Heart left ventricle (tissue), 13 donors: Measurements from ENCODE around the gene TOPORS.

Experiments used
- POLR2A ChIP-seq, 2 donors: fragments of 450-650 bp; IDR thresholded peaks; one replicate each; pipeline ENCODE4 v1.6.1; 2017; ENCODE audit warnings: antibody characterized with exemption in 2 of 2, mild to moderate bottlenecking in 2 of 2, moderate library complexity in 2 of 2
- TF ChIP-seq, protein P1 (sequence below), 12 donors: fragments of 200-600 bp; sonication (generic) in 4 of 12; IDR thresholded peaks; one replicate each; pipeline versions ENCODE4 v1.5.0 to v1.8.0; 2018 to 2022; ENCODE audit warnings: antibody characterized with exemption in 12 of 12, mild to moderate bottlenecking in 5 of 12
- donor health status: ischemic (EF 13 %, LVEDD 7.1; RV severe dilation, severe dysfunction).
- donor health status: DM: no; HTN: yes; CAD: no.
- donor health status: DM: no; HTN: no; CAD: no.
- donor health status: ischemic (EF 25% LVEDD 6.9; RV normal size, moderate dysfunction).
- donor health status: ischemic (EF 25% LVEDD 5.7; RV mildly dilated, moderate dysfunction).
- donor health status: ischemic (EF 35%, LVEDD 5.7; RV mildly dilated, moderate dysfunction).
- donor health status: nonischemic (EF 11% LVEDD 7.7; RV severe dilation, severe dysfunction).
- donor health status: DM: yes; HTN: yes; CAD: no.
- donor health status: PGD.
- donor health status: ischemic (EF 29% LVEDD 5.4; RV normal size, mild dysfunction).
- donor health status: nonischemic (EF 23%, LVEDD 6.1; RV moderate dilation, normal function).

GRCh38 chr9:32516241-32516640 lies 36.1 kb downstream of the TOPORS start:
- TF ChIP-seq, protein P1, sequence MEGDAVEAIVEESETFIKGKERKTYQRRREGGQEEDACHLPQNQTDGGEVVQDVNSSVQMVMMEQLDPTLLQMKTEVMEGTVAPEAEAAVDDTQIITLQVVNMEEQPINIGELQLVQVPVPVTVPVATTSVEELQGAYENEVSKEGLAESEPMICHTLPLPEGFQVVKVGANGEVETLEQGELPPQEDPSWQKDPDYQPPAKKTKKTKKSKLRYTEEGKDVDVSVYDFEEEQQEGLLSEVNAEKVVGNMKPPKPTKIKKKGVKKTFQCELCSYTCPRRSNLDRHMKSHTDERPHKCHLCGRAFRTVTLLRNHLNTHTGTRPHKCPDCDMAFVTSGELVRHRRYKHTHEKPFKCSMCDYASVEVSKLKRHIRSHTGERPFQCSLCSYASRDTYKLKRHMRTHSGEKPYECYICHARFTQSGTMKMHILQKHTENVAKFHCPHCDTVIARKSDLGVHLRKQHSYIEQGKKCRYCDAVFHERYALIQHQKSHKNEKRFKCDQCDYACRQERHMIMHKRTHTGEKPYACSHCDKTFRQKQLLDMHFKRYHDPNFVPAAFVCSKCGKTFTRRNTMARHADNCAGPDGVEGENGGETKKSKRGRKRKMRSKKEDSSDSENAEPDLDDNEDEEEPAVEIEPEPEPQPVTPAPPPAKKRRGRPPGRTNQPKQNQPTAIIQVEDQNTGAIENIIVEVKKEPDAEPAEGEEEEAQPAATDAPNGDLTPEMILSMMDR (IDR thresholded peaks at IDR 0.05): no peak
- no peak for TF ChIP-seq POLR2A (IDR thresholded peaks at IDR 0.05)
